Stimulated activated CD4-positive, alpha-beta T cell treated with anti-CD3 and anti-CD28 coated beads, Interleukin-12 subunit alpha, Interleukin-12 subunit beta, amount 100 ng/mL, for 48 hours (primary cell): Measurements from ENCODE around the gene PTGS2.
"Not testable (repeated sequence)": the region's sequence is repeated elsewhere in the genome, so short reads cannot be mapped to it uniquely, and the experiment has no call there.

Source experiments
- DNase-seq, 3 donors: peaks; one replicate each; pipeline ENCODE4 v3.0.0-alpha.2; 2020; ENCODE audit warnings: low read depth in 2 of 3, low spot score in 1 of 3

PTGS2 gene

GRCh38 chr1:186670297-186671135 lies 9.7 kb downstream of the PTGS2 start:
- DNase-seq, result no peak

GRCh38 chr1:186669784-186670183 lies 10.4 kb downstream of the PTGS2 start:
- DNase-seq, result not testable (repeated sequence)

GRCh38 chr1:186664217-186664616 lies 16.0 kb downstream of the PTGS2 start:
- not testable (repeated sequence) for DNase-seq

DNA sequence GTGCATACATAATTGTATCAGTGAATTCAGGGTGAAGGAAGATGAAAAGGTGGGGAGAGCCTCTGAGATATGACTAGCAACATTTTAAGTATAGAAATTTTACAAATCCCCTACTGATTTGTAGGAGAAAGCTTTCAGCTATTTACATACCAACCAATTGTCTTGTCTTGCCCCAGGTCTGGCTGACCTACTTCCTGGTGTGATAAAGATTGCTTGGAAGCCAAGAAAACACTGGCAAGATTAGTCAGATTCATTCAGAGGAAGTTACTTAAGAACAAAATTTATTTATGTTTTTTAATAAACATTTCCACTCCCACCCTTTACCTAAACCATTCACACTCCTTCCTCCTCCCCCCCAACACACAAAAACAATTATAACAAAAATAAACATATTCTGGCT lies 17.5 kb downstream of the PTGS2 start:
- DNase-seq, result no peak

DNA sequence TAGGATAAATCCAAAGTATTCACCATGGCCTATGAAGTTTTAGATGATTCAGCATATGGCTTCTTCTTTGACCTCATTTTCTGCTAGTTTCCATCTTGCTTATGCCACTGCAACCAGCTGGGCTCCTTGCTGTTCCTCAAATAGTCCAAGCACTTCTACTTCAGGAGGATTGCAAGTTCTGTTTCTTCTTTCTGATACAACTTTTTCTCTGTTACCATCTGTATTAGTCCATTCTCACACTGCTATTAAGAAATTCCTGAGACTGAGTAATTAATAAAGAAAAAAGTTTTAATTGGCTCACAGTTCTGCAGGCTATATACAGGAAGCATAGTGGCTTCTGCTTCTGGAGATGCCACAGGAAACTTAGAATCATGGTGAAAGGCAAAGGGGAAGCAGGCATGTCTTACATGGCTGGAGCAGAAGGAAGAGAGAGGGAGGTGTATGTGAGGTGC lies 20.3 kb downstream of the PTGS2 start:
- DNase-seq, result no peak

GRCh38 chr1:186658999-186659398 lies 21.2 kb downstream of the PTGS2 start:
- no peak for DNase-seq

- no peak for DNase-seq
Observed at GRCh38 chr1:186657481-186657880, 22.7 kb downstream of the PTGS2 start.

DNA sequence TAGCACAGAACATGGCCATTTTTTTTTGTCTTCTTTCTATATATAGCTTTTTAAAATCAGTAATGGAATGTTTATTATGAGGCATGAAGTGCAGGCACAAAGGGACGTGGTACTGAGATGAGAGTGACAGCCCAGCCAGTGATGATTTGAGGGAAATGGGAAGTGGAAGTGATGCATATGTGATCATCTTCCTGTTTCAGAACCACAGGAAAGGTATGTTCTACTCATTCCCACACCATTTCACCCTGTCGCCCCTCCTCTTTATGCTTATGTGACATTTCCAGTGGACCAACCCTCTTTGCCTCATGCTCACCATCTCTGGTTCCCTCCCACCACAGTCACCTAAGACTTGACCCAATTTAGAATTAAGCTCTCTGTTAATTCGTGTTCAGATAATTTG lies 24.3 kb downstream of the PTGS2 start:
- DNase-seq, result no peak

DNA sequence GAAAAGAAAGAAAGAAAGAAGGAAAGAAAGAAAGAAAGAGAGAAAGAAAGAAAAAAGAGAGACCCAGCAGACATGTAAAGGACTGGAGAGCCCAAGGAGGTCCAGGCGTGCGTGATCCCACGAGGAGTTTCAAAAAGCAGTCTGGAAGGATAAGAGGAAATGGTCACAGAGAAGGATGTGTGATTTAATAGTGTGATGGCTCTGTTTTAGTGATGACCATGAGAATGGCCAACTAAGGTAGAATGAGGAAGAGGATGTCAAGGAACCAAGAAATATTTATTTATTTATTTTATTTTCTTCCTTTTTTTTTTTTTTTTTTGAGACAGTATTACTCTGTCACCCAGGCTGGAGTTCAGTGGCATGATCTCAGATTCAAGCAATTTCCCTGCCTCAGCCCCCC lies 25.5 kb downstream of the PTGS2 start:
- DNase-seq, result no peak

DNA sequence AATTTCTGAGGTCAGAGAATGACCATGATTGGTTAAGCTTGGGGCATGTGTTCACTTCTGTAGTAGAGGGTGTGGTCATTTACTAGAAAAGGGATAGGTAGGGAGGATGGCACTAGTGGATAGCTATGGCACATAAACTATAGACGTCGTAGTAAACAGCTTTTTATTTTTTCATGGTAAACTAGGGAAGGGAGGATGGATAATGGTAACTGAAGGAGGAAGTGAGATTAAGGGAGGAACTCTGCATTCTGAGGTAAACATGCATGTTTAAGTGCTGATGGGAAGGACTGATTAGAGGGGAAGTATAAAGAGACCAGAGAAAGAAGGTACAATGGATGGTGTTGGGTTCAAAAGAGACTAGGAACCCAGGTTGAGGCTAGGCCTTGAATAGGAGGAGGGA lies 26.9 kb downstream of the PTGS2 start:
- DNase-seq, result no peak

DNA sequence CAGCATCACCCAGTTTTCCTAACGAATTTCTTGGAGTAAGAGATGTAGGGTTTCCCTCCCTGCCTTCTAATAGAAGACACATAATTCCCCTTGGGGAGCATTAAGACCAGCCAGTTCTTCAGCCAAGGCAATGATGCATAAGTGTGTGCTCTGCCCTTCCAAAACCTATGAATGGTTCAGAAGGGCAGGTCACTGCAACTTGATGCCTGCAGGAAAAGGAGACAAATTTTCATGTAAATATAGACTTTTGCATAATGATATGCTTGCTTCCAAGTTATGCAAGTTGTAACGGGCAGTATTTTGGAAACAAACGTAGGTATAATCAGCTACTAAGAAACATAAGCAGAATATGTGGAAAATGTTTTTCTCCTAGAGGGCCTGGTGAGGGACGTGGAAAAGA lies 31.6 kb downstream of the PTGS2 start:
- no peak for DNase-seq

- DNase-seq, result not testable (repeated sequence)
Observed at GRCh38 chr1:186647985-186648384, 32.2 kb downstream of the PTGS2 start.

- no peak for DNase-seq
Observed at GRCh38 chr1:186643614-186644013, 36.6 kb downstream of the PTGS2 start.

DNA sequence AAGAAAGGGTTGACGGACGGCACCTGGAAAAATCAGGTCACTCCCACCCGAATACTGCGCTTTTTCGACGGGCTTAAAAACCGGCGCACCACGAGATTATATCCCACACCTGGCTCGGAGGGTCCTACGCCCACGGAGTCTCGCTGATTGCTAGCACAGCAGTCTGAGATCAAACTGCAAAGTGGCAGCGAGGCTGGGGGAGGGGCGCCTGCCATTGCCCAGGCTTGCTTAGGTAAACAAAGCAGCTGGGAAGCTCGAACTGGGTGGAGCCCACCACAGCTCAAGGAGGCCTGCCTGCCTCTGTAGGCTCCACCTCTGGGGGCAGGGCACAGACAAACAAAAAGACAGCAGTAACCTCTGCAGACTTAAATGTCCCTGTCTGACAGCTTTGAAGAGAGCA lies 42.7 kb downstream of the PTGS2 start:
- DNase-seq, result not testable (repeated sequence)

- no peak for DNase-seq
Observed at GRCh38 chr1:186636786-186637185, 43.4 kb downstream of the PTGS2 start.

DNA sequence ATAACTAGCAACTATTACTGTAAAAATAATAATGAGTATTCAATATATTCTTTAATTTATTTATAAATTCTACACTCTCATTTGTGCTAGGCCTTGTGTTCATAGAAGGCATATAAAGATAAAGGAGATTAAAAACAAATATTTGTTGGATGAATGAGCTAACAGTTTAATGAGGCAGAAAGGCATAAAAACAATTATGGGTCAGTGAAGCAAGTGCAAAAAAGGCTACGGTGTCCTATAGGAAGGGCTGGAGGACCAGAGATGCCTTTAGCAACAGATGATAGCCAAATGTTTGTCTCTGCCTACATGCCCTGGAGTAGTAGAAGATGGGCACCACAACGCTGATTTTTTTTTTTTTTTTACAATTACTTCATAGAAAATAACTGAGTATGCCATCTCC lies 45.7 kb downstream of the PTGS2 start:
- DNase-seq, result no peak

DNA sequence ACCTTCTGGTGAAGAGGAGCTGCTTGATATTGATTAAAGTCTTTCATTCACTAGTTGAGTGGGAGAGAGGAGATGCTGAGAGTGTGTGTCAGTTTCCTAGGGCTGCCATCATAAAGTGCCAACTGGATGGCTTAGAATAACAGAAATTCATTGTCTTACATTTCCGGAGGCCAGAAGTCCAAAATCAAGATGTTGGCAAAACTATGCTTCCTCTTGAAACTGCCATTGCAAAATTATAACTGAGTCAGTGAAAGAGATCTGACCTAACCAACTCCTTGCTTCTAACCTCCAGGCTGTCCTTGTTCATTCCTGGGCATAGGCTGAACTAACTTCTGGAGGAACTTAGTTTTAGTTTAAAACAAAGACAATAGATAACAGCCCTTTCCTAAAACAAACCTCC lies 47.1 kb downstream of the PTGS2 start:
- no peak for DNase-seq

DNA sequence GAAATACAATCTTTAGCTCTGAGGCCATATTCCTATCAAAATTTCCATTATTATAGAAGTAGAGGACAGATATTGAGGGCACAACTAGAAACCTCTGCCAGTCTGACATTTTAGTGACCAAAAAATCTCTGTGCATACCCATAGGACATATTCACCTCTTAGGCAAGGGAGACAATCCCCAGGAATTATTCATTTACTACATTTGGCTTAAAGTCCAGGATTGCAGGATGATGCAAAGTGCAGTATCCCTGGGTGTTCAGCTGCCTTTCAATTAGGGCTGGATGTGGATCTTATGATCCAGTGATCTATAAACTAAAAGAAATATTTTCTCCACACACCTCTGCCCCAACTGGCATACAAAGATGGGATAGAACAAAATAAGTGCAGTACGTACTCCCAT lies 50.9 kb downstream of the PTGS2 start:
- no peak for DNase-seq

- no peak for DNase-seq
Observed at GRCh38 chr1:186628910-186629309, 51.3 kb downstream of the PTGS2 start.

DNA sequence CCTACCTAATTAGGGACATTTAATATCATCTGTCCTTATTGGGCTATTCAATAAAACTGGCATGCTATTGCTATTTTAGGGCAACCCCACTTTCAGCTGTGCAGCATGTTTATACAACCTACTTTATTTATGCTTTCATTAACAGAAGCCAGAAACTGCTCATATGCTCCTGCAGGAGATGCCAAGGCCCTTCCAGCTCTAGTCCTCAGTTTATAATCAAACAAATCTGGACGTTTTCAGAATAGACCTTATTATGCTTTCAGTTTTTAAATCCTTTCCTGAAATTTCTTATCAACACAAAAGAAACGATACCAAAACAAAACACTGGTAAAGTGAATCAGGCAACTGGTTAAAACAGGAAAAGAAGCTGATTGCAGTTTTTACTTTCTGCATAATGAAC lies 53.2 kb downstream of the PTGS2 start:
- no peak for DNase-seq

DNA sequence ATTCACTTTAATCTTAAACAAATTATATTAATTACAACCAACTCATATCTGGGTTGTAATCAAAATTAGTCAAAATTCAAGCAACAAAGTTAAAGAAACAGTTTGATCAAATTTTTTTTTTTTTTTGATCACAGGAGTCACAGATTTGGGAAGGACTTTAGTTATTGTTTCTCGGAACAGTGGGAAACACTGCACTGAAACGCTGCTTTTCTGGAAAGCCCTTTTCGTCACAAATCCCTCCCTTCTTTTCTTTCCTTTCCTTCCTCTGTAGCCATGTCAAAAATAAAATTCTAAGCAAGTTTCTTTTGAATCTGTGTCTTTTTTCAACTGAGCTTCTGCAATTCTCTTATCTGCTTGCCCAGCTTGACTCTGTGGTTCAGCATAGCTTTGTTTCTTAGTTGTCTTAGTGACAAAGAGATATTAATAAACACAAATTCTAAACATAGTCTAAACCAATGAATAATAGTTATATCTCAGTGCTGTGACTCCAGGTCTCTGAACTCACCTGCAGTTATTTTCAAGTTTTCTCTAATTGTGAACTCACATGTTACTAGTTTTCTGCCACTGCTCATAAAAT lies 53.8 kb downstream of the PTGS2 start:
- no peak for DNase-seq

DNA sequence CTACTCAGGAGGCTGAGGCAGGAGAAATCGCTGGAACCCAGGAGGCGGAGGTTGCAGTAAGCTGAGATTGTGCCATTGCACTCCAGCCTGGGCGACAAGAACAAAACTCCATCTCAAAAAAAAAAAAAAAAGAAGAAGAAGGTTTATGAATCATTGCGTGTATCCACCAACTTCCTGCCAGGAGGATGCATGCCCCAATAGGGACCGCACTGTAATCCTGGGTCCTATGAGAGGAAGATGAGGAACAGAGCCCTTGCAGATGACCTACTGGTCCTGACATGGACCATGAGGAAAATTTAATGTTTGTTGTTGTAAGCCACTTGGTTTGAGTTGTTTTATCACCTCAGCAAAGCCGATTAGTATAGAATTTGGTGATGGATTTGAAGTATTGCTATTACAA lies 56.7 kb downstream of the PTGS2 start:
- DNase-seq, result no peak
